Activated CD4-positive, alpha-beta T cell treated with anti-CD3 and anti-CD28 coated beads, Interleukin-2, amount 10 ng/mL, durations not matched to agents 24 days and 14 days (primary cell): ENCODE measurements around the gene LDB3. TPM values are rescaled to one million over a fixed set of nuclear protein-coding genes. Genes with fewer than 3 reads are reported as not detected.

ENCODE experiments used
- DNase-seq: peaks from one replicate; pipeline ENCODE4 v3.0.0; 2022
- H3K27ac Mint-ChIP-seq: one replicate; pipeline ENCODE4 v1.8.0; 2022; ENCODE audit warnings: mild to moderate bottlenecking, mixed read lengths
- H3K27me3 Mint-ChIP-seq: one replicate; pipeline ENCODE4 v1.8.0; 2022; ENCODE audit warnings: mixed read lengths
- H3K36me3 Mint-ChIP-seq: one replicate; pipeline ENCODE4 v1.8.0; 2022; ENCODE audit warnings: low read depth, mild to moderate bottlenecking, mixed read lengths
- H3K4me1 Mint-ChIP-seq: one replicate; pipeline ENCODE4 v1.8.0; 2021; ENCODE audit warnings: mixed read lengths
- H3K4me3 Mint-ChIP-seq: one replicate; pipeline ENCODE4 v1.8.0; 2022; ENCODE audit warnings: mild to moderate bottlenecking, moderate library complexity, mixed read lengths
- H3K9me3 Mint-ChIP-seq: one replicate; pipeline ENCODE4 v1.8.0; 2021; ENCODE audit warnings: mixed read lengths
- intact Hi-C: fragments of 100-400 bp; cut with micrococcal nuclease; formaldehyde crosslinking; loops from one replicate; pipeline ENCODE4 v1.15.1; 2023
- total RNA-seq: library from RNA; stranded (reverse); gene quantifications from 2 replicates; pipeline ENCODE4 v1.2.3, GENCODE V29; 2022

LDB3 gene
- total RNA-seq, 1 donor from 2014 or later, result not detected

GRCh38 chr10:86742230-86742629, 73.9 kb downstream of the LDB3 start:
- intact Hi-C loops, result no loop called here
- Mint-ChIP-seq H3K4me1 (no peaks in the 10 kb centered on the region), H3K27me3 (peaks cover 10% of the 10 kb centered on the region), H3K9me3 (no peaks in the 10 kb centered on the region), H3K4me3 (no peak overlapping the region), H3K27ac (no peak overlapping the region), H3K36me3 (no peaks in the 10 kb centered on the region)
- DNase-seq, result no peak

- no peak overlapping the region for H3K4me3 Mint-ChIP-seq
- peaks cover 3% of the 10 kb centered on the region for H3K4me1 Mint-ChIP-seq
- no peaks in the 10 kb centered on the region for H3K36me3 Mint-ChIP-seq
- H3K9me3 Mint-ChIP-seq, result no peaks in the 10 kb centered on the region
- no peak overlapping the region for H3K27ac Mint-ChIP-seq
- H3K27me3 Mint-ChIP-seq, result peaks cover 16% of the 10 kb centered on the region
- intact Hi-C loops, result no loop called here
- DNase-seq, result no peak
Measured at GRCh38 chr10:86744067-86744725, 75.9 kb downstream of the LDB3 start.

- H3K4me1 Mint-ChIP-seq, result peaks cover 10% of the 10 kb centered on the region
- intact Hi-C loops, result no loop called here
- no peak overlapping the region for H3K4me3 Mint-ChIP-seq
- DNase-seq, result no peak
- H3K36me3 Mint-ChIP-seq, result no peaks in the 10 kb centered on the region
- no peak overlapping the region for H3K27ac Mint-ChIP-seq
- H3K27me3 Mint-ChIP-seq, result peaks cover 11% of the 10 kb centered on the region
- H3K9me3 Mint-ChIP-seq, result no peaks in the 10 kb centered on the region
Measured at GRCh38 chr10:86747796-86748581, 79.7 kb downstream of the LDB3 start.

DNA sequence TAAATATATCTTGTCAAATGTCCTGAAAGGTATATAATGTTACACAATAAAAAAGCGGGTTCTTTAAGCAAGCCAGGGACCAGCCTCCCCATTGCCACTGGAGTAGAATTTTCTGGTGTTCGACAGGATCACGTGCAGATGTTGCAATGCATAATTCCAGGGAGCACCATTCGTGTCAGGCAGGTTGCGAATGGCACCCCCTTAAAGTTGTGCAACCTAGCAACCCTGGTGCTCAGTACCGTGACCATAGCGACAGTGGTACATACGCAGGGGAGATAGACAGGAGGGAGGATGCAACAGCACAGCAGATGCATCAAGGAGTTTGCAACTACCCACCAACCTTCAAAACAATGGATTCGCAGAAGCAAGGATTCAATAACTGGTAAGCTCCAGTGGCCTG, 81.5 kb downstream of the LDB3 start:
- peaks cover 1% of the 10 kb centered on the region for H3K36me3 Mint-ChIP-seq
- intact Hi-C loops, result loop anchor here (10.0 kb wide), 1 partner anchor 345 kb away; no protein-coding TSS in a partner anchor
- no peak overlapping the region for H3K27ac Mint-ChIP-seq
- DNase-seq, result no peak
- peaks cover 15% of the 10 kb centered on the region for H3K4me1 Mint-ChIP-seq
- H3K4me3 Mint-ChIP-seq, result no peak overlapping the region
- H3K9me3 Mint-ChIP-seq, result no peaks in the 10 kb centered on the region
- H3K27me3 Mint-ChIP-seq, result peaks cover 15% of the 10 kb centered on the region

DNA sequence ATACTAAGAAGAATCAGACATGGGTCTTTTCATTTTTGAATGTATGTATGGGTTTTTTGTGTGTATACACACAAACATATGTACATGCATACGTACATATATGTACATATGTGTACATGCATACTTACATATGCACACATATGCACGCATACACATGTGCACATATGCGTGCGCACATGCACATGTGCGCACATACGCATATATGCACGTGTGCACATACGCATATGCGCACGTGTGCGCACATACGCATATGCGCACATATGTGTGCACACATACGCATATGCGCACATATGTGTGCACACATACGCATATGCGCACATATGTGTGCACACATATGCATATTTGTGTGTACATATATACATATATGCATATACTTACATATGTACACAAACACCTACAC, 83.2 kb downstream of the LDB3 start:
- no peak for DNase-seq
- intact Hi-C loops, result loop anchor here (10.0 kb wide), 1 partner anchor 347 kb away; no protein-coding TSS in a partner anchor
- Mint-ChIP-seq H3K9me3 (no peaks in the 10 kb centered on the region), H3K36me3 (peaks cover 1% of the 10 kb centered on the region), H3K27me3 (peaks cover 20% of the 10 kb centered on the region), H3K4me1 (peaks cover 22% of the 10 kb centered on the region), H3K27ac (no peak overlapping the region), H3K4me3 (no peak overlapping the region)

DNA sequence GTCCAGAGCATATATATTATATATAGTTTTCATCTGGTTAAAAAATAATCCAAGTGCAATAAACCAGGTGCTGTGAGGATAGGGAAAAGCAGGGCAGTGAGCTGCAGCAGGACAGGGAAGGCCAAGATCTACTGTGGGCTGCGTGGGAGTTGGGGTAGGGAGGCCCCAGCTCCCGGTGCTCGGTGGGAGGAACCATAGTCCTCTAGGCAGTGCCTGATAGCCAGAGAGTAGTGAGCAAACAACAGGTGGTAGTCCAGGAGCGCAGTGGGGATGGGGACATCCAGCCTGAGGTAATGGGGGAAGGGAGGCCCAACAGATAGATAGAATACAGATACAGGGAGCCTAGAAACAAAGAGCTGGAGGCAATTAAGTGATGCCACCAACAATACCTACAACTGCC, 84.0 kb downstream of the LDB3 start:
- Mint-ChIP-seq H3K4me3 (no peak overlapping the region), H3K27ac (no peak overlapping the region), H3K4me1 (peaks cover 23% of the 10 kb centered on the region), H3K9me3 (no peaks in the 10 kb centered on the region), H3K36me3 (peaks cover 1% of the 10 kb centered on the region), H3K27me3 (peaks cover 21% of the 10 kb centered on the region)
- DNase-seq, result no peak
- intact Hi-C loops, result loop anchor here (10.0 kb wide), 1 partner anchor 348 kb away; no protein-coding TSS in a partner anchor

- H3K27me3 Mint-ChIP-seq, result peaks cover 22% of the 10 kb centered on the region
- H3K4me1 Mint-ChIP-seq, result peaks cover 26% of the 10 kb centered on the region
- H3K9me3 Mint-ChIP-seq, result no peaks in the 10 kb centered on the region
- peaks cover 1% of the 10 kb centered on the region for H3K36me3 Mint-ChIP-seq
- intact Hi-C loops, result loop anchor here (10.0 kb wide), 1 partner anchor 348 kb away; no protein-coding TSS in a partner anchor
- H3K4me3 Mint-ChIP-seq, result no peak overlapping the region
- H3K27ac Mint-ChIP-seq, result no peak overlapping the region
- DNase-seq, result no peak
Measured at GRCh38 chr10:86753051-86753450, 84.7 kb downstream of the LDB3 start.

- no peaks in the 10 kb centered on the region for H3K9me3 Mint-ChIP-seq
- H3K4me1 Mint-ChIP-seq, result peaks cover 33% of the 10 kb centered on the region
- peaks cover 30% of the 10 kb centered on the region for H3K27me3 Mint-ChIP-seq
- no peak for DNase-seq
- intact Hi-C loops, result loop anchor here (10.0 kb wide), 1 partner anchor 349 kb away; no protein-coding TSS in a partner anchor
- peaks cover 1% of the 10 kb centered on the region for H3K36me3 Mint-ChIP-seq
- no peak overlapping the region for H3K27ac Mint-ChIP-seq
- H3K4me3 Mint-ChIP-seq, result peak overlapping the region; percentile 30
Measured at GRCh38 chr10:86753638-86754434, 85.5 kb downstream of the LDB3 start.

DNA sequence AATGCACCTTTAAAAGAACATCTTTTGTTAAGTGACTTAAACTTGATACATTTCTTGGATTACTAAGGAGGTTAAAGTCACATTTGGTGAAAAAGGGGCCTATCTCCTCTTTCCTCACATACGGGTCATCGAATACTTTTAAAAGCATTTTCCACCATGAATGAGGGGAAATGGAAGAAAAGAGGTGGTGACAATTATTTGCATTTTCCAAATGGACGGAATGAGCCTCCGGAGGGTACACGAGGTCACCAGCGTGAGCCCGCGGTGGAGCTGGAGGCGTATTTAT, 87.1 kb downstream of the LDB3 start:
- Mint-ChIP-seq H3K36me3 (peaks cover 1% of the 10 kb centered on the region), H3K4me3 (peak overlapping the region; percentile 85), H3K27ac (peak overlapping the region; percentile 86), H3K9me3 (no peaks in the 10 kb centered on the region), H3K4me1 (peaks cover 40% of the 10 kb centered on the region), H3K27me3 (peaks cover 38% of the 10 kb centered on the region)
- no peak for DNase-seq
- intact Hi-C loops, result loop anchor here (5.0 to 10.0 kb wide), 3 partner anchors 132 to 351 kb away; partner anchors contain the start of gene WAPL

- peaks cover 1% of the 10 kb centered on the region for H3K36me3 Mint-ChIP-seq
- peaks cover 40% of the 10 kb centered on the region for H3K4me1 Mint-ChIP-seq
- intact Hi-C loops, result loop anchor here (2.0 to 10.0 kb wide), 4 partner anchors 131 to 351 kb away; partner anchors contain the start of genes GLUD1, SHLD2 and WAPL
- no peaks in the 10 kb centered on the region for H3K9me3 Mint-ChIP-seq
- DNase-seq, result peak; percentile 97
- H3K27ac Mint-ChIP-seq, result peak overlapping the region; percentile 86
- H3K27me3 Mint-ChIP-seq, result peaks cover 36% of the 10 kb centered on the region
- H3K4me3 Mint-ChIP-seq, result peak overlapping the region; percentile 85
Measured at GRCh38 chr10:86755740-86756510, 87.6 kb downstream of the LDB3 start.

DNA sequence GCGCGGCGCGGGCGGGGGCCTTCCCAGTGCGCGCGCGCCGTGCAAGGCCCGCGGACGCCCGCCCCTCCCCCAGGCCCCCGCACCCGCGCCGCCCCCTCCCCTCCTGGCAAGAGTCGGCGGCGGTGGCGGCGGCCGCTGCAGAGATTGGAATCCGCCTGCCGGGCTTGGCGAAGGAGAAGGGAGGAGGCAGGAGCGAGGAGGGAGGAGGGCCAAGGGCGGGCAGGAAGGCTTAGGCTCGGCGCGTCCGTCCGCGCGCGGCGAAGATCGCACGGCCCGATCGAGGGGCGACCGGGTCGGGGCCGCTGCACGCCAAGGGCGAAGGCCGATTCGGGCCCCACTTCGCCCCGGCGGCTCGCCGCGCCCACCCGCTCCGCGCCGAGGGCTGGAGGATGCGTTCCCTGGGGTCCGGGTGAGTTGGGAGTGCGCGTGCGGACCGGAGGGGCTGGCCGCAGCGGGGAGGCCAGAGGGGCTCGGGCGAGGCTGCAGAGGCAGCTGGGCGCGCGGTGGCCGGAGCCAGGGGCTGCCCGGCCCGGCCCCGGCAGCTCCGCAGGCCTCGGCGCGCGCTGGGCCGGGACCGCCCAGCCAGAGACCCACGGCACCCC, 88.3 kb downstream of the LDB3 start, which contains the start of gene BMPR1A:
Gene BMPR1A (plus strand): TSS at position 109 of the 602 bp plus-strand sequence. CDS start 119,400 bp downstream, outside the sequence.
- peaks cover 1% of the 10 kb centered on the region for H3K36me3 Mint-ChIP-seq
- H3K27me3 Mint-ChIP-seq, result peaks cover 40% of the 10 kb centered on the region
- H3K4me3 Mint-ChIP-seq, result peak within 1 kb of the TSS; percentile 88
- peaks cover 40% of the 10 kb centered on the region for H3K4me1 Mint-ChIP-seq
- no peaks in the 10 kb centered on the region for H3K9me3 Mint-ChIP-seq
- intact Hi-C loops, result loop anchor here (1.0 to 10.0 kb wide), 5 partner anchors 45 to 352 kb away; partner anchors contain the start of genes GLUD1, SHLD2 and WAPL
- peak within 1 kb of the TSS; percentile 86 for H3K27ac Mint-ChIP-seq
- DNase-seq, result no peak

- Mint-ChIP-seq H3K36me3 (peaks cover 1% of the 10 kb centered on the region), H3K27ac (peak overlapping the region; percentile 47), H3K4me1 (peaks cover 38% of the 10 kb centered on the region), H3K27me3 (peaks cover 40% of the 10 kb centered on the region), H3K4me3 (peak overlapping the region; percentile 88), H3K9me3 (no peaks in the 10 kb centered on the region)
- DNase-seq, result peak; percentile 72
- intact Hi-C loops, result loop anchor here (1.0 to 10.0 kb wide), 5 partner anchors 46 to 353 kb away; partner anchors contain the start of genes GLUD1, SHLD2 and WAPL
Measured at GRCh38 chr10:86757113-86757972, 89.0 kb downstream of the LDB3 start.
